GM18499 (cell line): ENCODE results near the gene DHX35.

Experiments used
- ATAC-seq: cut with Tn5 transposase; IDR thresholded peaks from one replicate; pipeline ENCODE4 v1.9.1; 2021; ENCODE audit warnings: moderate number of reproducible peaks; ENCODE audit not compliant: insufficient read depth, unreplicated experiment

Gene DHX35

DNA sequence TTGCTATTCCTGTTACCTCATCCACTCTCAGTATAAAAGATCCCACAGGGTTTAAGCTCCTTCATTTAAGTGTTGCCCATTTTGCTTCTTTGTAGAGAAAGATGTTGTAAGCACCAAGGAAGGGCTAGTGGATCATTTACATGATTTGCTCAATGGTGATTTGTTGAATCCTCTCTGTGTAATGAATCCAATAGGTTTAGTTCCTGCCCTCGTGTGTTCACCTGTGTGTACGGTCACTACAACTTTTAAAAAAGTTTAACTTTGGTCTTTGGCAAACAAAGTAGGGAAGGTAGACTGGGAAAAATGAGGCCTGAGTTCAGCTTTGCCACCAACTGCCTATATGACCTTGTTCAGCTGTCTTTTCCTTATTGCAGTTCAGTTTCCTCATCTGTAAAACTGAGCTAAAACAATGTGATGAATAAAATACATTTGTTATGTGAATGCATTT lies 51.5 kb downstream of the DHX35 start:
- ATAC-seq, result no peak

DNA sequence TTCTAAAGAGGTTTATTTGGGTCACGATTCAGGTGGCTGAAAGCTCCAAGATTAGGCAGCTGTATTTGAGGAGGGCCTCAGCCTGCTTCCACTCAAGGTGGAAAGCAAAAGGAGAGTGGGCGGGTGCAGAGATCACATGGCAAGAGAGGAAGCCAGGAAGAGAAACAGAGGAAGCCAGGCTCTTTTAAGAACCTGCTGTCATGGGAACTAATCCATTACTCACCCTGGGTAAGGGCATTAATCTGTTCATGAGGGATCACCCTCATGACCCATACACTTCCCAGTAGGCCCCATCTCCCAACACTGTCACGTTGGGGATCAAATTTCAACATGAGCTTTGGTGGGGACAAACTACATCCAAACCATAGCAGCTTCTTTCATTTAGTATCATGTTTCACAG lies 53.9 kb downstream of the DHX35 start:
- ATAC-seq, result no peak

DNA sequence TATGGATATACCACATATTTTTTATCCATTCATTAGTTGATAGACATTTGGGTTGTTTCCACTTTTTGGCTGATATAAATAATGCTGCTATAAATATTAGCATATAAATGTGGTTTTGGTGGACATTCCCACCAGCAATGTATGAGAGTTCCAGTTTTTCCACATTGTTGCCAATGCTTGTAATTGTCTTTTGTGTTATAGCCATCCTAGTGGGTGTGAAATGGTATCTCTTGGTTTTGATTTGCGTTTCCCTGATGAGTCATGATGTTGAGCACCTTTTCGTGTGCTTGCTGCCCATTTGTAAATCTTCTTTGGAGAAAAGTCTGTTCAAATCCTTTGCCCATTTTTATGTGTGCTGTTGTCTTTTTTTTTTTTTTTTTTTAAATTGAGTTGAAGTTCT lies 54.4 kb downstream of the DHX35 start:
- ATAC-seq, result no peak

DNA sequence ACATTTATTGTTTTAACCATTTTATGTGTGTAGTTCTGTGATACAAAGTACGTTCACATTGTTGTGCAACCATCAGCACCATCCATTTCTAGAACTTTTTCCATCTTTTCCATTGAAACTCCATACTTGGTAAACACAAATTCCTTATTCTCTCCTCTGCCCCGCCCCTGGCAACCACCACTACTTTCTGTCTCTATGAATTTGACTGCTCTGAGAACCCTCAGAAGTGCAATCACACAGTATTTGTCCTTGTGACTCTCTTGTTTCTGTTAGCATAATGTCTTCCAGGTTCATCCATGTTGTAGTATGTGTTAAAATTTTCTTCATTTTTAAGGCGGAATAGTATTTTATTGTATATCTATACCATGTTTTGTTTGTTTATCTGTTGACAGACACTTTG lies 56.9 kb downstream of the DHX35 start:
- no peak for ATAC-seq

DNA sequence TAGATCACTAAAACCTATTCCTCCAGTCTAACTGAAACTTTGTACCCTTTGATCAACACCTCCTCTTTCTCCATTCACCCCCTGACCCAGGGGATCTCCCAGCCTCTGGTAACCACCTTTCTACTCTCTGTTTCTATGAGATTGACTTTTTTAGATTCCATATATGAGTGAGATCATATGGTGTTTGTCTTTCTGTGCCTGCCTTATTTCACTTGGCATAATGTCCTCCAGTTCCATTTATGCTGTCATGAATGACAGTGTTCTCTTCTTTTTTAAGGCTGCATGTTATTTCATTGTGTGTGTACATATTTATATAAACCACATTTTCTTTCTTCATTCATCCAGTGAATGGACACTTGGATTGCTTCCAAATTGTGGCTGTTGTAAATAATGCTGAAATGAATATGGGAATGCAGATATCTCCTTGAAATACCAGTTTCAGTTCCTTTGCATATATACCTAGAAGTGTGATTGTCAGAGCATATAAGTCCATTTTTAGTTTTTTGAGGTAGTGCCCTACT lies 57.7 kb downstream of the DHX35 start:
- ATAC-seq, result peak; percentile 77

DNA sequence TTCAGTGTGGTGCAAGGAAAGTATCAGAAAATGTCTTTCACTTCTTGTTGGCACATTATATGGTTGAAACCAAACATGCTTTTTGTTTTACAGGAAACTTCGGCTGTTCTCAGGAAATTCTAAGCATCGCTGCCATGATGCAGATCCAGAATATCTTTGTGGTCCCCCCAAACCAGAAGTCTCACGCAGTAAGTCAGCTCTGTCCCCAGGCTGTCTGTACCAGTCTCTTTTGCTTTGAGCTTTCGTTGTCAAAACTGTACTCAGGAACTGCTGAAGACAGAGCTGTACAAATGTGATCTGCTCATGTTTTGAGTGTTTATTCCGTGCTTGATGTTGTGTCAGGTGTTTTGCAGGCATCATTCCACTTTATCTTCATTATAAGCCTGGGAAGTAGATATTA lies 59.6 kb downstream of the DHX35 start:
- no peak for ATAC-seq

DNA sequence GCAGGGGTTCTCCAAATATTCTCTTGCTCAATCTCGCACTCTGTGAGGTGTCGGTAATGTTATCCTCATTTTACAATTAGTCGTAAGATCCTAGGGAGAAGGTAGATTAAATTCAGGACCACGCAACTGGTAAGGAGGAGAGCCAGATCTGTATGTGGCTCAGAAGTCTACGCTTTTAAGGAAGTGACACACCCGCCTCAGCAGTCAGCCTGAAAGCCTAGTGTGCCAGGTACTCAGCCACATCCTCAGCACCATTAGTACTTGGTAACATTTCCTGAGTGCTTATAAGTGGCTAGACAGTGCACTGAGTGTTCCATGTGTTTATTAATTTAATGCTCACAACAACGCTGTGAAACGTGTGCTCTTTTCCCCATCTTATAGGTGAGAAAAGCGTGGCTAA lies 63.7 kb downstream of the DHX35 start:
- no peak for ATAC-seq

DNA sequence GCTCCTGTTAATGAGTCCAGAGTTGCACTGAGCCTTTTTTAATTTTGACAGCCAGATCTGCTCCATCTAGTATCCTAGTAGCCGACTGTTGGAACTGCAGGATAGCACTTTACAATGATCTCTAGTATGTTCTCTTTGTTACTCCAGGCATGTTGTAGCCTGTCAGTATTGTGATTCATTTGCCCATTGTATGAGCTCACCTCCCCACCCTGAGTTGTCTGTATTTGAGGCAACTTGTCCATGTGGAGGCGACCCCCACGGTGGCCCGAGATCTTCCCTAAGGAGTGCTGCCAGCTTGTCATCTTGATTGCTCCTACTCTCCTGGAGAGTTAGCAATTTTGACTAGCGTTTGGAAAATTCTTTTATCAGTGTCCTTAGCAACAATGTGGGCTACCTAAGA lies 67.2 kb downstream of the DHX35 start:
- no peak for ATAC-seq

DNA sequence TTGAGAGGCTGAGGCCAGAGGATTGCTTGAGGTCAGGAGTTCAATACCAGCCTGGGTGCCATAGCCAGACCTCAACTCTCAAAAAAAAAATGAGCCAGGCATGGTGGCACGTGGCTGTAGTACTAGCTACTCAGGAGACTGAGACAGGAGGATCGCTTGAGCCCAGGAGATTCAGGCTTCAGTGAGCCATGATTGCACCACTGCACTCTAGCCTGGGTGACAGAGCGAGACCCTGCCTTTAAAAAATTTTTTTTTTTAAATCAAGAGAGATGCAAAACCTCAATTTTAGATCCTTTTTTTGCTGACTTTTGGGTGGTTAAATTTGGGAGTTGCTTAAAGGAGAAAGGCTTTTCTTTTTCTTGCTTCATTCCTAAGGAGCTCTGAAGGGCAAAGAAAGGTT lies 70.9 kb downstream of the DHX35 start:
- no peak for ATAC-seq

DNA sequence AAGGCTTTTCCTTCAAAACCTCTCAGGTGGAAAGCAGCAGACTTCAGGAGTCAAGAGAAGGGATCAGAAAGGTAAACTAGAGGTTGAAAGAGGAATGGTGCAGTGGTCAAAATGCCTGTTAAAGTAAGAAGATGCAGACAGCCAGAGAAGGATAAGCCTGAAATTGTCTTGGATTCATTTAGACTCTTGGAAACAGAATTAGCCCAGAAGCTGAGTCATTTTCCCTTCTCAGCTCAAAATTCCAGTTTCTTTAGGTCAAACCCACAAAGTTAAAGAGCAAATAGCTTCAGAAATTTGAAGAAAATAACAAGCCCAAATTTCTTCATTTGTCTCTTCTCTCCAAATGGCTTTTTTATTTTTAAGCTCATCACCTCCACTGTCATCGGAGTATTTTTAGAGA lies 73.9 kb downstream of the DHX35 start:
- no peak for ATAC-seq

DNA sequence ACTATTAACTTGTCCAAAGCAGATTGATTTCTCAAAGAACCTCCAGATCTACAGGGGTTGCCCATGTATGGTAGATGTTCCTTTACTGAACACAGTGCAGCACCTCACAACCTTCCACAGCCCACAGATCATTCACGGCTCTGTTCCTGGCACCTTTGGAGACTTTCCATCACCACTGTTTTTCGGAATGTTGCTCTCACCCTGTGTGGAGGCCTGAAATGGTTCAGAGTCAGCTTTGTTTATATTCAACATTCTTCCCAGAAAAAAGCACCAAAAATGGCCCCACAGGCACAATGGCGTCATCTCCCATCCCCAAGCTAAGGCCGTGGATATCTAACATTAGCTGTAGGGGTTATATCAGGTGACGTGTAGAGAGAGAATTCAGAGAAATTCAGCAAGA lies 74.7 kb downstream of the DHX35 start:
- ATAC-seq, result no peak

DNA sequence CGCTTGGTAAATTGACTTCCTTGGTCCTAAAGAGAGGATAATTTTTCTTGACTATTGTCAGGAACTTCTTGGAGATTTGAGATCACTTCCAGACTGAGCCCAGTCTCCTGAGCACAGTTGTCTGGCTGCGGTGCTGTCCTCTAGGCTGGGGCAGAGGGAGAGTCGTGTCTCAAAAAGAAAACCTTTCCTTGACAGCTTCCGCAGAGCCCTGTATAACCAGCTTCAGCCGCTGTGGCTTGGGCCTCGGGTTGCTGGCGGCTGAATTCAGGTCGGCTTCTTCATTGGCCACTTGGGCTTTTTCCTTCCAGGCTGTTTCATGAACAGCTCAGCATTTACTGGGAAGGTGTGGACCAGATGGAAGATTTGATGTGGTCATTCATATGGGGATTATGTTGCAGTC lies 75.9 kb downstream of the DHX35 start:
- ATAC-seq, result no peak

DNA sequence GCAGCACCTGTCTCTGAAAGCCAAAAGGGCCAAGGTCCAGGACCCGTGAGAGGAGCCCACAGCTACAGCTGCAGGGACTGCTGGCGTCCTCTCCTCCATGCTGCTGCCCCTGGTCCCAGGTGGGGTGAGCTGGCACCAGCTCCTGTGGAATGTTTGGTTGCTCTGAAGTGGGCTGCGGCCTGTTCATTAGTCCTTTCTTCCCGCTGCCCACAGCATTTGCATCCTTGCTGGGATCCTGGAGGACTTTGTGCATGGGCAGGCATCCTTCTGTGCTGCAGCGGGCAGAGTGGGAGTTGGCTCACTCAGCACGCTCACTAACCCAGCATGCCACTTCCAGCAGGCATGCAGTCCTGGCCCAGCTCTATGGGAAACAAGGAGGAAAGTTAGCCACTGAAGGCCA lies 76.4 kb downstream of the DHX35 start:
- ATAC-seq, result no peak

DNA sequence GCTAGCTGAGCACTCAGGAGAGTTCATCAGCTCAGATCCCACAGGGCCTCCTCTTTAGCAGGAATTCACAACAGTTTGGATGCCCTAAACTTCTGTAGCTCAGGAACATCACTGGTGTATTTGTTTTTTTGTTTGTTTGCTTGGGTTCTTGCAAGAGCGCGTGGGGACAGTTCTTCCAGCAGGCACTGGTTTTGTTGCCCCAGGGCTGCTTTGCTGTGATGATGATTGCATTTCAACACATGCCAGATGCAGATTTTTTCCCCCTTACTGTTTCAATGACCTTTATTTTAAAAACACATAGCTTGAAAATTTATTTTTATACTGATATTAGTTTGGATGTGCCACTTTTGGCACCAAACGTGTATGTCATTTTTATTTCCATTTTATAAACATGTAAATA lies 77.1 kb downstream of the DHX35 start:
- no peak for ATAC-seq

DNA sequence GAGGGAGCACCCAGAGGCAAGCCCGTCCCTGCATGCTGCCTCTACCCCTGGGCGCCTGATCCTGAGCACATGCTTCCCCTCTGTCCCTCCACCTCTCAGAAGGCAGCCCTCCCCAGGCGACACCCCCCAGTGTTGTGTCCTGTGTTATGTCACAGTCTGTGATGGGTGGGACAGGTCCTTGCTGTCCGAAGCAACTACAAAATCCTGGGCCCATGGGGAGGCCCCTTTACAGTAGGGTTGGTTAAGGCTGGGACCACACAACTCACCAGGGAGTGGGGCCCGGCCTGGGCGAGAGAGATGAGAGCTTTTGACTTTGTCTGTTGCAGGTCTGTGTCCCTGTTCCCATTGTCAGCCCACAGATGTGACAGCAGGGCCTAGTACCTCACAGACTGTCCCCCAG lies 78.0 kb downstream of the DHX35 start:
- ATAC-seq, result no peak

DNA sequence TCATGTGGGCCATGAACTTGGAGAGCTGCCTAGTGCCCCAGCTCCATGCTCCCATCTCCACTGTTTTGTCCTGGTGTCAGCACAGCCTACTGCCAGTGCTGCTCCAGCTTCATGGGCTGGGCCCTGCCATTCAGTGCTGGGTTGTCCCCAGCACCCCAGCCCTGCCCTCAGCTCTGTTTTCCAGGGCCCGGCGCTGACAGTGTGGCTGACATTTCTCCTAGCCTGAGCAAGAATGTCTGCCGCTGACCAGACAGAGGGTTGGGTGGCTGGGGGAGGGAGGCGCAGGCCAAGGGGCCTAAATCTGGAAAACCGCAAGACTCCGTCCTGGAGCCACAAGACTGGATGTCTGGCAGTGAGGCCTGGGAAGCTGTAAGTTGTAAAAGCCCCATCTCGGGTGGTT lies 78.9 kb downstream of the DHX35 start:
- no peak for ATAC-seq

DNA sequence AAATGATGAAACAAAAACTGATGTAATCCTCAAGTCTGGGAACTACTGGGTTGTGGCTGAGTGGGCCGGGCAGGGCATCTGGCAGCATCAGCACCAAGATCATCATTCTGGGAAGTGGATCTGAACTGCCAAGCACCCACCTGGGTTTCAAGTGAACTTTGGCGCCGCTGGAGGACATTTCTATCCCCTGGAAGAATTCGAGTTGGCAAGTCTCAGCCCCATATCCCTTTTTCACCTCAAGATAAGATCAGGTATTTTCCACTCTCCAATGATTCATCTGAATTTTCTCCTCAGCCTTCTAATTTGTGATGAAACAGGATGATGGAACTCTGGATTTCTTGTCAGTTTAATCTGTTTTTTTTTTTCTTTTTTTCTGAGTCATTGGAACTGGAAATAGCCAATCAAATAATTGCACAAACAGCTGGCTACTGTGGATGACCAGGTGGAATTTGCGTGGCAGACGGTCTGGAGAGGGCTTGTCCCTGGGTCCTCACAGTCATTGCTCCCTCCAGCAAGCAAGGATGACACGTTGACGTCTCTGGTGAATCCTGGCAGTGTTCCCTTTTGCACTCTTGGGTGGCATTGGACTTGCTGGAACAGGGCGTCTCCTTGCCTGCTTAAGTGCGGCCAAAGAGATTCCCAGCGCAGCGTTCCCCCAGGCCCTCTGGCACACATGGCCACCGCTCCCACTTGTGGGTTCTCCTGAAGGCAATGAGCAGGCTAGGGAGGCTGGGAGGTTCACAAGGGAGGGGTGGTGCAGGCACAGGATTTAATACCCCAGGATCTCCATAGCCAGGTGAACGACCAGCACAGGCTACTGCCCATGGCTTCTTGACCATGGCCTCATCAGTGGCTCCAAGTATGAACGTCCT lies 80.4 kb downstream of the DHX35 start:
- ATAC-seq, result no peak

DNA sequence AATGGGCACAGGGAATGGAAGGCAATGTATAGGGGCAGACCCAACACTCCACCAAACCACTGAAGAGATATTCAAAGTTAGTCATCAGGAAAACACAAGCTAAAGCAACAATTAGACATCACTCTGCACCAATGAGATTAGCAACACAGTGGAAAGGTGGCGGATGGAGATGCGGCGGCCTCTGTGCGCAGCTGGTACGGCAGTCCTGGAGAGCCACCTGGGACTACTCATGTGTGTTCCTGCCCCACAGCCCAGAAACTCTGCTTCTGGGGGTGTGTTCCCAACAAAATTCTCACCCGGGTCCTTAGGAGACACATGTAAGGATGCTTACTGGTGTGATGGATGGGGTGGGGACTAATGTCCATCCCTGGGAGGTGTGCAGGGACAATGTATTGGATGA lies 82.4 kb downstream of the DHX35 start:
- no peak for ATAC-seq

DNA sequence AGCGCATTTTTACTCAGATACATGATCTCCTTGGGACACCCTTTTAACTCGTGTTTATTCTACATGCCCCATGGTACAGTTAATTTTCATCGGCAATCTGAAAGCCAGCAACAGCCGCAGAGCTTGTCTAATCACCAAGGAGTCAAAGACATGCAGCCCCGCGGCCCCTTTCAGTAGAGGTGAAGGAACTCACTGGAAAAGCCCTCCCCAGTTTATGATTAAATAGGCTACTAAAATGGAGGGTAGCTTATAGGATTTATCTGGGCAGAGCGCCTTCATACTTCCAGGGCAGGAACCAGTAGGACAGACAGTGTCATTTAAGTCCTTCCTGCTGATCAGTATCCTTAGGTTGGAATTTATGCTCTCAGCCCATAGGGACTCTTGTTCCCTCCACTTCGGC lies 83.5 kb downstream of the DHX35 start:
- no peak for ATAC-seq

DNA sequence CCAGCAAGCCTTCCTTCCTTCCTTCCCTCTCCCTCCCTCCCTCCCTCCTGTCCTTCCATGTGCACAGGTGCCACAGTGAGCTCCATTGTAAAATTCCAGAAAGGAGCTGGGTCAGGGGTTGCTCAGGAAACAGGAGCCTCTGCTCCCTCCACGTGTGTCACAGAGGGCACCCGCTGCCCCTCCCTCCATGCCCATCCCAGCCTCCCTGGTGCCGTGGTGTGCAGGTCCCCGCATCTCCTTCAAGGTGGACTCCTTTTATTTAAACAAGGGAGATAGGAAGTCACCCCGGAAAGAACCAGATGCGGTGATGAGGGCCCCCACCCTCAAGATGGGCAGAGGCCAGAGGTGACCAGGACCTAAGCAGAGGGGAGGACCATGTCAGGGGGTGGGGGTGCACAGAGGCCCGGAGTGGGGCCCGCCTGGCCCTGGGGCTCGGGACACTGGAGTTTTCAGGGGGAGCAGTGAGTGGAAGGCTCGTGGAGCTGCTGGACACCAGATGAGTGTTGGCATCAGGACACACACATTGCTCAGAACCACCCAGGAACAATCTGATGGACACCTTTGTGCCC lies 85.4 kb downstream of the DHX35 start:
- no peak for ATAC-seq

DNA sequence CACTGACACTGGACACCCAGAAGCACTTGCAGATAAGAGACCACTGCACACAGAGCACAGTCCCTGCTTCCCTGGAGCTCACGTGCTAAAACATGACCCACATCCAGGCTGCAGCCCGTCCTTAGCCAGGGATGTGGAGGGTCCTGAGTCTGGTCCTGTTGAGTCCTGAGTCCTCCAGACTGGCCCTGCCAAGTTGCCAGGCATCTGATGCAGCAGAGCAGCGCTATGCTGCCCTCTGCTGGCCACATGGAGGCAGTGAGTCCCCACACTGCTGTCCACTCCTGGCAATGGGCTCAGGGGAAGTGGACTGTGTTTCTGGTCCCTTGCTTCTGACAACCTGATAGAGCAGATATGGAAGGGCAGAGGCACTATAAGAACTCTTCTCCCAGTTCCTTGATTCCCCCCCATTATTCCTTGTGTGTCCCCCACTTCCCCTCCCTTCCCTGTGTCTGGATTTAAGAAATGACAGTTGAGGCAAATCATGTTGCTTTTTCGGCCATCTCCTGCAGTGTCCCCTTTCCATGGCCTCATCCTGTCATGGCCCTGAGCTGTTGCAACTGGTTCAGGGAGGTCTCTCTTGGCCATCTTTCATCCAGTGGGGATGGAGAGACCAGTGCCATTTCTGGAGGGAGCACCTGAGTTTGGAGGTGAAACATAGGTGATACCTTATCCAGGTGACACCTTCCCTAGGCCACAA lies 86.0 kb downstream of the DHX35 start:
- no peak for ATAC-seq
